GM19455 (cell line): ENCODE results near the gene DYNC1I1.

Experiments used
- ATAC-seq: cut with Tn5 transposase; IDR thresholded peaks from one replicate; pipeline ENCODE4 v1.9.1; 2021; ENCODE audit not compliant: unreplicated experiment

The DYNC1I1 gene

DNA sequence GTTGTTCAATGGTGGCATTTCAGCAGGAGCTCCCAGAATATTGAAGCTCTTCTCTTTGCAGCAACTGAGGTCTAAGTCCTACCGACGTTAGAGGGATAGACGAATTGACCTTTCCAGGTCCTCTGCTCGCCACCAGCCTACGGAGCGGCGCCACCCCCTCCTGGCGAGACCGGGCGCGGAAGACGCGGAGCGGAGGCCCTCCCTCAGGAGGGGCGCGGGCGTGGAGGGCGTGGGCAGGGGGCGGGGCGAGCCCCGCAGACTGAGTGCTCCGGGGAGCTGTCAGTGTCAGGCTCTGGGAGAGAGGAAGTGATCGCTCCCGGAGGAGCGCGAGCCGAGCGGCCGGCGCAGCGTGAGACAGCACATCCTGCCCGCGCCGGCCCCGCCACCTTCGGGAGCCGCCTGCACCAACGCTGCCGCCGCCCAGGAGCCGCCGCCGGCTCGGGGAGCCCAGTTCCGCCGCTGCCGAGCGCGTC, at the start of gene DYNC1I1:
DYNC1I1 (plus strand) TSS at position 257 of the 473 bp plus-strand sequence. CDS start 32,176 bp downstream, outside the sequence.
- peak; percentile 73 for ATAC-seq

DNA sequence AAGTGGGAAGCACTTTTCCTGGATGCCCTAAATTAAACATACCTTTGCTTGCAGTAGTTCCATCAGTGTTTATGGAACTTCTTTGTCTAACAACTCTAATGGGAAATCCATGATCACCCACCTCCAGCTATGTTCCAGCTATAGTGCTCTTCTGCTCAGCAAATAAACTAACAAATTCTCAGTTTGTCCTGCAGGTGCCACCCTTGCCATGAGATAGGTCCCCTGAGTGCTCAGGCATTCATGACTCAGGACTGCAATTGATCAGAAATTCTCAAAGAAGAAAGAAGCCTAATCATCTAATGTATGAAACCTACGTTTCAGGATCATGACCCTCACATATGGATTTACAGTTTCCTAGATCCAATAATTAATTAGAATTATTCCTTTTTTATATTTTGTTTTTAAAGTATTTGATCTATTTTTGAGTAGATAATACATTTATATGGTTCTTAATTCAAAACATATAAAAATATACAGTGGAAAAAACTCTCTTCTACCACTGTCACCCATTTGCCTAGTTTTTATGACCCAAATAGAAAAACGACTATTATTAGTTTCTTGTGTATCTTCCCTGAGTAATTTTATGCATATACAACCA, 48.7 kb upstream of the DYNC1I1 start:
- ATAC-seq: no peak

DNA sequence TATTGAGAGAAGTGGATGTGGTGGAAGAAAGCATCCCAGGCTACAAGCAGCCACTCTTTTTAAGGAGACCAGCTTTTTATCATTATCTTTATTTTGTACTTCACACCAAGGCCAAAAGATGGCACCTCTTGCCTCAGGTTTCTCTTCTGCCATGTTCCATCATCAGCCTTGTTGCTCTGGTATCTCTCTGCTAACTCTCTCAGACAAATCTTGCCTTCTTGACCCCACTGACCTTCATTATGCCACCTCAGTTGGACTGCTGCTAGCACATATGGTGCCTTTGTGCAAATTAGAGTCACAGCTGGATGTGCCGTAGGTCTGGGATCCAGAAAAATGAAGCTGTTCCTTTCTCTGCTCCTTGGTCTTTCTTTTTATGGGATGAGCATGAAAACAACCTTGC, 47.1 kb upstream of the DYNC1I1 start:
- ATAC-seq: no peak

DNA sequence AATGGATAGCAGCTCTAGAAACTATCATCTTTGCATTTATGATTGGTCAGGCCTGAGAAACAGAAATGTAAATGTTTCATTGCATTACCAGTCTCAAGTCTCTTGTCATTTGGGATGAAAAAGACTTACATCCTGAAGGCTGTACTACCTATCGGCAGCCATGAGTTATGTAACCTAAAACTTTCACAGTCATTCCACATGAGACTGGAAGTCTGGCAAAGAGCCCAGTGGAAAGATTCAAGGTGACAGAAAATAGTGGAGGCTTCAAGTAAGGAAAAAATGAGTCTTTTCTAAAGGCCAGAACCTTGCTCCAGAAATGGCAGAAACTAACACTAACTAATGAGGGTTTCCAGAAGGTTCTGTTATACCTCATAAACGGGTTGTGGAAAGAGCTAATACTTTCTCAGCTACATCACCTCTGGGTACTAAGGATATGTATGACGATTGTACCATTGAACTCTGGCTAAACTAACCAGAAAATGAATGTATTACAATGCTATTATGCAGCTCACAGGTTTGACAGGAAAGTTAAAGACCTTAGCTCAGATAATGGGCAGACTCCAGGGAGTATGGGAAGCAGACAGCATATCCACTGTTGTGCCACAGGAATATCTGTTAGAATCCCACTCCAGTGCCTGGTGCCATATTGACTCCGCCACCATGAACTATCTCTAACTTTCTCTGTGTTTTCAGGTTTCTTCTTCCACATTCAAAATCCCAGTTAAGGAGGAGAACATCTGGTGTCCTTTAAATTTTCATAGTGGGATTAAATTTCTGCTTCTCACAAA, 41.7 kb upstream of the DYNC1I1 start:
- no peak for ATAC-seq

DNA sequence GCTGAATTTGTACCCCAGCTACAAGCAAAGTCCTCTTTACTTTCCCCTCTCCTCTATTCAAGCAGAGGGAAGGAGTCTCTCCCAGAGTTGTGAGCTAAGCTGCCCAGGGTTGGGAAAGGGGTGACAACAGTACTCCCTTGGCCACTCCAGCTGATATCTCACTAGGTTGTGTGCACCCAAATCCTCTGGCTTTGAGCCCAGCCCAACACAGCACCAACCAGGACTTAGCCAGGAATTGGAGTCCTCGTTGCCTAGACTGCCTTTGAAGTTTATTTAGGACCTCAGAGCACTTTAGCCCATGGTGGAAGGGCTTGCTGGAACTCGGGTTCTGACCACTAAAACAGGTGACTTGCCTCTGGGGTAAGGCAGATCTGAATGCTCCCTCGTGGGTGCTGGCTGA, 35.7 kb upstream of the DYNC1I1 start:
- no peak for ATAC-seq

DNA sequence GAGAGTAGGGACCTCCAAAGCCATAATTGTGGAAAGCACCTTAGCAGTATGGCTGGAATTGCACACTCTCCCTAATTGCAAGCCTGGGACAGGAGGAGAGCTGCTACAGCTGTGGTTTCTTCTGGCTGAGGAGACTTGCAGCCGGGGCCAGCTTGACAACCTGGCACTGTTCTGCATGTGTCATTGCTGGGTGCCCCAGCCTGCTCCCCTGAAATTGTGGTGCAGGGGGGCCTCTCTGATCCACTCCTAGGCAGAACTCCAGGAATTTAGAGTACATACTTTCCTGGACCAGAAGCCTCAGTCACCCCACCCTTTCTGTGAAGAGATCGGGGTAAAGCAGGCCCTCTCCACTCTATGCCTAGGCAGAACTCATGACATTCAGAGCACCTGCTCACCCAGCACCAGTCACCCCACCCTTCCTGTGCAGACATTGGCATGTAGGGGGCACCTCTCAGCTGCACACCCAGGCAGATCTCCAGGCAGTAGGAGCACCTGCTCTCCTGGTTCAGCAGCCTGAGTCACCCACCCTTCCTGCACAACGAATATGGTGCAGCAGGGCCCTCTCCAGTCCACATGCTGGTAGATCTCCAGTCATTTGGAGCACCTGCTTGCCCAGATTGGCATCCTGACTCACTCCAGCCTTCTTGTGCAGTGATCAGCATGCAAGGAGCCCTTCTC, 34.4 kb upstream of the DYNC1I1 start:
- ATAC-seq: no peak

DNA sequence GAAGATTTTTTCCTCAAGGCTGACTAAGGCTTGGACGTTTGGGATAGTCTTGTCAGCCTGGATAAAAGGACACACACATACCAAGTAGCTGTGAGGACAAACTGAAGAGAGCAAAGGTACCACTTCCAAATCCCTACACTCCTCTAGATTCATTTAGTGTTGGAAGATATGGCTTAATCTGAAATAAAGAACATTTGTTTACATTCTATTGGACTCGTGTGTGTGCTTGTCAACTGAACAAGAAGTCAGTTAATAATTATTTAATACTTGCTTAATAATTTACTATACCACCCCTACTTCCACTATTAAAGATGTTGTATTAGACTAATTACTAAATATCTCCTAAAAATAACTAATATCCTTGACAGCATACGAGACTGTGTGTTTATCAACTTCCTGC, 23.3 kb upstream of the DYNC1I1 start:
- ATAC-seq: no peak

DNA sequence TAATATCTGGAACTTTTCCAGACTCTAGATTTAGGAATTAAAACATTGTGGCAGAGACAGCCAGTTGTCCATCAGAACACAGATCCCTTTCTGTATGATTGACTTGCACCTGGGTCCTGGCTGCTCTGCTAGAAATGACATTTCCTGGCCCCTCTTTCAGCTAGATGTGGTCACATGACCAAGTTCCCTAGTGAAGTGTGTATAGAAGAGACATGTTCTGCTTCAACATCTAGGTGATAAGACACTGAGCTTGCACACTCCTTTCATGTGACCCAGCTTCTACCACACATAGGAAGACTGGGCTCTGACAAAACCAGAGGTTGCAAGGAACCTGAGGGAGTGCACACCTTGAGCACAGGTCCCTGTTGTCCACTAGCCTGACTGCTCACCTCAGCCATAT, 22.8 kb upstream of the DYNC1I1 start:
- no peak for ATAC-seq

DNA sequence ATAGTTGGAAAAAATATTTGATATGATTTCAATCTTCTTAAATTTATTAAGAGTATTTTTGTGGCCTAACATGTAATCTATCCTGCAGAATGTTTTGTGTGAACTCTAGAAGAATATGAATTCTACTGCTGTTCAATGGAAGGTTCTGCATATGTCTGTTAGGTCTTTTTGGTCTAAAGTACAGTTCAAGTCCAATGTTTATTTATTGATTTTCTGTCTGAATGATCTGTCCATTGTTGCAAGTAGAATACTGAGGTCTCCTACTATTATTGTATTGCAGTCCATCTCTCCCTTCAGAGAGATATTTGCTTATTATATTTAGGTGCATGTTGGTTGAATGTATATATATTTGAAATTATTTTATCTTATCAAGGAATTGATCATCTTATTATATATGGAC, 18.9 kb upstream of the DYNC1I1 start:
- no peak for ATAC-seq

DNA sequence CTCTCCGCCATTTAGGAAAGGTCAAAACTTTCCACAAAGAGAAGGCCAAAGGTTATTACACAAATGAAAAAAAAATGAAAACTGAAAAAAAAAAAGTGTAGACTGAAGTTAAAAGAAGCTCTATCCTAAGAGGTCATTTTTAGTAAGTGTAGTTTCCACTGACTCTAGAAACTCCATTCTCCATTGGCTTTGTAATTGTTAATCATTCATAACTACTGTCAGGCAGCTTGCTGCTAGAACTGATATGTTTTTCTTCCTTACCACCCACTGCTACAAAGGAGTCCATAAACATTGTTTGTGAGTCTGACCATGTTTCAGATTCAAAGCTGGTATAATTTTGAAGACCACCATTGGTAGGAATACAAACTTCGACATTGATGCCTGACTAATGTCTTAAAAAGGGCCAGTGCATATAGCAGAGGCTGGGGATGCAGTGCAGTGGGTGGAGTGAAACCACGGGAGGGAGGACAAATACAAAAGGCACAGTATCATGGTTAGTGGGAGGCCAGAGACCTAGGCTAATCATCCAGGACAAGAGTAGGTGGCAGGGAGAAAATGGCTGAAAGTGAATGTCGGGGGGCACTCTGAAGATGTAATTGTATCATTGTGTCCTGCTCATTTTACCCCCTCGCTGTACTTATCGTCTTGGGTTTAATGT, 16.9 kb upstream of the DYNC1I1 start:
- no peak for ATAC-seq

DNA sequence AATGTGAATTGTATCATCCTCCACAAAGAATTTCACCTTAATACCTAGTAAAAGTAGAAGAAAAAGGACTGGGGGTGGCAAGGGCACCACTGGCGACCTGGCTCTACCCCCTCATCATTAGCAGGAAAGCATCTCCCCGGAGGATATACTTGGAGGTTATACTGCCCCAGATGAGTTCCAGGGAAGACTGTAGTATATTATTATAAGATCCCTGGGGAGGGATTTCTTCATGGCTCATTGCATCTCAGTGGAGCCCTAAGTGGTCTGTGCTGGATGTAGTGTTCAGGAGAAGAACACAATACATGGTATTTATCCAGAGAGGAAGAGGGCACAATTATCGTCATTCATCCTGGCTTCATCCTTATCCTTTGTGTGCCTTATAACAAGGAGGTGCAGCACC, 14.2 kb upstream of the DYNC1I1 start:
- ATAC-seq: no peak

DNA sequence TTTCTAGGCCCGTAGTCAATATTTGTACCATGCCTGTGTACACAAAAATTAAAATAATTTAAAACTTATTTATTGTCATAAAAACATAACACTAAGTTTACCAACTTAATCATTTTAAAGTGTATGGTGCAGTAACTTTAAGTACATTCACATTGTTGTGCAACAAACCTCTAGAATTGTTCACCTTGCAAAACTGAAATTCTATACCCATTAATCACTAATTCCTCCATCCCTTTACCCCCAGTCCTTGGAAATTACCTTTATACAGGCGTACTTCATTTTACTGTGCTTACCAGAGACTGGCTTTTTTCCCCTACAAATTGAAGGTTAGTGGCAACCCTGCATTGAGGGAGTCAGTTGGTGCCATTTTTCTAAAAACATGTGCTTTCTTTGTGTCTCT, 6.3 kb upstream of the DYNC1I1 start:
- no peak for ATAC-seq

DNA sequence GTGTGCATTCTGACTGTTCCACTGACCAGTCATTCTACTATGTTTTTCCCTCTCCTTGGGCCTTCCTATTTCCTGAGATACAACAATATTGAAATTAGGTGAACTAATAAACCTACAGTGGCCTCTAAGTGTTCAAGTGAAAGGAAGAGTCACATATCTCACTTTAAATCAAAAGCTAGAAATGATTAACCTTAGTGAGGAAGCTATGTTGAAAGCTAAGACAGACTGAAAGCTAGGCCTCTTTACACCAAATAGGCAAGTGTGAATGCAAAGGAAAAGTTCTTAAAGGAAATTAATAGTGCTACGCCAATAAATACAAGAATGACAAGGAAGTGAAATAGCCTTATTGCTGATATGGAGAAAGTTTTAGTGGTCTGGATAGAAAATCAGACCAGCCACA, 5.7 kb upstream of the DYNC1I1 start:
- no peak for ATAC-seq

DNA sequence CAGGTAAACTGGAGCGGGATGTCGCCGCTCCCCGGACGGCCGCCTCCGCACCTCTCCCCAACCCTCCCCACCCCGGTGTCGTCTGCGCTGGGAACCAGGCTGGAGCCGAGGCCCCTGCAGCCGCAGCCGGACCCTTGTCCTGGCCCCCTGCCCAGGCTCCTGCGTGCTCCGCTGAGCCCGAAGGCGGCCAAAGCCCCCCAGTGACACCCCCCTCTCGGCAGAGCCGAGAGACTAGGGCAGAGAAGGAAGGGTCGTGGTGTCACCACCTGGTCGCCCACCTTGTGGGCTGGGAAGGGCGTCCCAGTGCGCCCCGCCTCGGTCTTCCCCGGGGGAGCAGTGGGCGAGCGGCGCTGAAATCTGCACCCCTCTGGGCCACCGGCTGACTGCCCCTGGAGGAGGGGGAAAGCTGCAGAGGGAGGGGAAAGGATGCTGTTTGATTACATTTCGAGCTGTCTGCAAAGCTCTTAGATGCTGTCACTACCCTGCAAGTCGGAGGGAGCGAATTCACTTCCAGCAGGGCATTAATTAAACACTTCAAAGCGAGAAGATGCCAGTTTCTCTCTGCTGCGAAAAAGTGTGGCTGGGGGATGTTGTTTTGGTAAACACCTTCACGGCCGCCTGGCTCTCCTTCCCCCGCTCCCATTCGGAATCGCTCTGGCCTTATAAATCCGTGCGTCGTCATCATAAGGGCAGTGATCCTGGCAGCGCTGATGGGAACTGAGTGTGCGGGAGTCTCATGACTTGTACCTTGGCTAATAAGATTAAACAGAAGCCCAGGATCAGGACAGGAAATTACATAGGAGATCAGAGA, 622 bp downstream of the DYNC1I1 start:
- ATAC-seq: no peak

DNA sequence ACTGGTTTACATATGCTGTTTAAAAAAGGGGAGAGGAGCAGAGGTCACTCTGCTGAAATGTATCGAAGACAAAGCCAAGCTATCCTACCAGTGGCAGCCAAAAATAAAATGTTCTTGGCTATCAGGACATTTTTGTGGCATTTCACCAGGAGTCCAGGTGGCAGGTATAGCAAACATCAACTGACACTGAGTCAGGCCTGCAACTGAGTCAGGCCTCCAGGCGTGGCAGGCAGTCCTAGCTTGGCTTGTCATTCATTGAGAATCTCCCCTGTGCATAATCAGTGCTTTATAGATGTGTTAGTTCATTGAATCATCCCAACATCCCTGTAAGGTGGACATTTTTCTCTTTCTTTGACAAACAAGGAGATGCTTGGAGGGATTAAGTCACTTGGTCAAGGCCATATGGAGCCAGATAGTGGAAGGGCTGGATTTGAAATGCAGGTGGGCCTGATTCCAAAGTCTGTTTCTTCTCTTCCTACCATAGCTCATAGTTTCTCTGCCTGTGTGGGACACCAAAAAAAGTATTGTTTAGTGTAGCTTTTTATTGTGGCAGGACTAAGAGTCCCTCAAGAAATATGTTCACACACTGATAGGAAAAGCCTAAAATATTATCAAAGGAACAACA, 4.3 kb downstream of the DYNC1I1 start:
- ATAC-seq: no peak

DNA sequence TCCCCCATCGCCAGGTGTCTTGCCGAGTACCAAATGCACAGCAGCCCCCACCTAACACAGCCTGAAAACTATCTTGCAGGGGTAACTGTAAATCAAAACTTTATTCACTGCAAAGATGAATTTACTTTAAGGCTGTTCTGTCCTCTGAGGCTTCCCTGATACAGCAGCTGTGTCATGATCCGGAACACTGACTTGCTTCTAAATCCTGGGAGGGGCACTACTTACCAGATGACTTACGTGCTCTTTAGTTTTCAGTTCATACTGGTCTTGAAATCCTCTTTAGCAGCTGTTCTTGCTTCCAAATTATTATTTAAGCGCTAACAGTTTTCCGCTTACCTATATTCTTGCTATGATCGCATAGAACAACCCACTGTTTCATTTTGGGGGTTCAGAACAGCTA, 4.9 kb downstream of the DYNC1I1 start:
- ATAC-seq: no peak

DNA sequence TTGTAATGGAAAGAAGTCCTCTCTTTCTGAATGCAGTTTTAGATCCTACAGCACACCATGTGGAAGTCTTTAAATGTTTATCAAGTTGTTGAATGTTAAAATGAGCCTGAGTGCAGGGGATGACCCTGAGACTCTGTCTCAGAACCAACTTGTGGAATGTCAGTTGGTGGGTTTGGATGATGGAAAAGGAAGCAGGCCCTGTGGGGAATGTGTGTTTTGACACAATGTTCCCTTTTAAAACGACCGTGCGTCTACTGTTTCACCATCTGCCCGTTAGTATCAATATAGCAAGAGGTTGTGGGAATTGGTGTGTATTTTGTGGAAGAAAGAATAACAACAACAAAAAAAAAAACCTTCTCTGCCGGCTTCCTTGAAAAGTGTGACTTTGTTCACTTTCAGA, 8.3 kb downstream of the DYNC1I1 start:
- no peak for ATAC-seq

DNA sequence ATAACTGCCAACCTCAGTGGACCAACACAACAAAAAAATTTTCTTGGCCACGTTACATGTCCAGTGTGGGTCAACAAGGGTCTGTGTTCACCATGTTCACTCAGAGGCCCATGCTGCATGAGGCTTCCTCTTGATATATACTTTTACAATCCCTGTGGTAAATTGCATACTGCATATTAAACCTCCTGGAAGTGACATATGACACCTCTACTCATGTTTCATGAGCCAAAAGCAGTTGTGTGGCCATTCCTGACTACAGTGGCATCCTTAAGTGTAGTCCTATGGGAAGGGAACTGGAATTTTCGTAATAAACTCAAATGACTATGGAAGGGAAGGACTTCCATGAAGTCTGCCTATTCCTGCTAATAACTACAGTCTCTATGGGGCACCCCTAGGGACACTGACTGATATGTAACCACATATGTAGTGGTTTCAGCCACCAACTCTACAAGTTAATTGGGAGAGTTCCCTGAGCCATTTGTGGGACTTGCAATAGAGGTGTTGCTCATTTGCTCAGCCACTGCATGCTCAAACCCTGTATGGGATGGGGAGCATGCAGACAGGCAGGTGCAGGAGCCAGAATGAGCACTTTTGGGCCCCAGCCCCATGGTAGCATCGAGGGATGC, 9.7 kb downstream of the DYNC1I1 start:
- no peak for ATAC-seq

DNA sequence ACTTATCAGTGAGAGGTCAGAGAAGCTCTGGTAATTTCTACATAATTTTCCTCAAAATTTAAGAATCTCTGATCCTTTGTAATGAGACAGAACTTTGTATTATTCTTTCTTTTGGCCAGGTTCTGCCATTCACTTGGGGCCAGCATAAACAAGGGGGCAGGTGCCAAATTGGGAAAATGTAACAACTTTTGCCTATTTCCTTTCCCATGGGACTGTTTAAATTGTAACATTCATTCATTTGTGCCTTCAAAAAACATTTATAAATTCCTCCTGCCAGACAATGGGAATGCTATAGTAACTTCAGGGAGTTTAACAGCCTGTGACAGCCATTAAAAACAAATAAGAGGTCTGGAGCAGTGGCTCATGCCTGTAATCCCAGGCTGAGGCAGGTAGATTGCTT, 12.4 kb downstream of the DYNC1I1 start:
- ATAC-seq: no peak

DNA sequence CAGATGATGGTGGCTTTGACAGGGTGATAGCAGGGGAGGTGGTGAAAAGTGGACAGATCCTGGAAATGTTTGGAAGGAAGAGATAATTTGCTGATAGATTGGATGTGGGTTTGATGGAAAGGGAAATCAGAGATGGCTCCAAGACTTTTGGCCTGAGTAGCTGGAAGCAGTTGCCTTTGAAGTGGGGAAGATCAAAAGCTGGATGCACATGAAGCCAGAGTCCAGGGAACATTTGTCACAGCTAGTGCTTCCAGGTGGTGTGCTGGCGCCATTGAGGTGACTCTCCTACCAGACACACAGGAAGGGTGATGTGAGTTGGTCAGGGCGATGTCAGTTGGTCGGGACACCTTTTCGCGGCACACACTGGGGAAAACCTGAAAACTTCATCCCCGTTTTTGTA, 15.9 kb downstream of the DYNC1I1 start:
- no peak for ATAC-seq
